Measurements from ENCODE around the gene CERKL.

CERKL gene

DNA sequence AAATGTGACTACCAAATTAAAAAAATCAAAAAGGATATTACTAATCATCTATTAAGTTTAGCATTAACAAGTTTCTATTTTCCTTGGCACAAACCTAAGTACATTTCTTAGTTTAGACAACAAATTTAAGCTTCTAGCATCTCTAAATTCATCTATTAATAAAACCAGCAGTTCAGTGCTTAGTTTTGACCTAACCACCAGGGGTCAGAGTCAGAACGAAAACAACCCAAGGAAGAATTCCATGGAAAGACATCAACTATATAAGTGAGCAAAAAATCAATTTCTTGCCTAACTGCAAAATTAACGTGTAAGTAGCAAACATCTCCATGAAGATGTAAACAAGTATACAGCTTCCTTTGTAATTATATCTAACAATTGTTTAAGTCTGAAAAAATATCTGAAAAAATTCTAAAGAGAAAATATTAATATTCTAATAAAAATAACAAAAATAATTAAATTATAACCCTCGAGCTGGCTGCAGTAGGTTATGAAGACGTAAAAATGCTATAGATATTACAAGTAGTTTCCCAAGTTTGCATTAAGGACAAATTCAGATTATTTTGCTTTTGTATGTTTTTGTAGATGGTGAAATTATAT, 83.7 kb downstream of the CERKL start:
- DNase-seq: no peak

DNA sequence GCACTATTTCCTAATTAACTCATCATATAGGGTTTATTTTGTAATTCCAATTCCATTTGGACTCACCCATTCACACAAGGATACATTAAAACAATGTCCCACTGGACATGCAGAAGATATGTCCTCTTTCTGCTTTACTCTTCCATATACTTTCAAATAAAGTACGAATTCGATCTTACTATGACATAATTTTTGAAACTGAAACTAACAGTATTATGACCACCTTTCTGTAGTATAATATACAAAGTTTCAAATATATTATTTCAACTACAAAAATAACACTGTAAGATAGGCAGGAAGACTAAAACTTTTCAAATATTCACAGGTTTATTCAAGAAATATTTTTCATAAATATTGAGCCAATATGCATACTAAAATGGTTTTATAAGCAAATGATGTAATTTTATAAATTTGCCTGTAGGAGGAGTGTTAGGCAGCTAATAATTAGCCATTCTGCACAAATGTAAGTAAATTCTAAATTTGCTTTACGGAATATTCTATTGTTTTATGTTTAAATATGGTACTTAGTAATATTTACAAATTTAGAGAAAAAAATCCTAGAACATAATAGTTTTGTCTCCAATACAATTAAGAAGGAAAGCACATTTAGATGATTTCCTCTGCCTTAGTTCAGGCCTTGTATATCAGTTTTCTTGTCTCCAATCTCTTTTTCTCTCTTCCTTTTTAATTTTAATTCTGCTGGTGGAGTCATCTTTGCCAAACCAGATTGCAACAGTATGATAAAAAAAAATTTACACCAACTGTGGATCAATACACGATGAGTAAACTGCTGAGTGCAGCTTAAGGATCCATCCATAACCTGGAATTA, 85.9 kb downstream of the CERKL start:
- no peak for DNase-seq

DNA sequence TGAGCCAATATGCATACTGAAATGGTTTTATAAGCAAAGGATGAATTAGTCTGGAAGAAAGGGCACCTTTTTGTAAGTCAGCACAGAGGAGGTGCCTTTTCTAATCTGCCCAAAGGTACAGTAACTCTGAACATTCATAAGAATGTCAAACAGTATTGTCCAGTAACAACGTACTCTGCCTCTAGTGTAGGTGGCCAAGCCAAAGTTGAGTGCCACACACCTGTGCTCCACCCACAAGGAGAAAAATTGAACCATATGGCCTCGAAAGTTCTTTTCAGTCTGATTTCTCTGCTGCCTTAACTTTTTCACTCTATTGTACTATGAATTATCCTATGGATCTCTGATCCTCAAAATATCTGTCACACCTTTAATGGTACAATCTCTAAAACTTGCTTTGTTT, 86.8 kb downstream of the CERKL start:
- DNase-seq: no peak

DNA sequence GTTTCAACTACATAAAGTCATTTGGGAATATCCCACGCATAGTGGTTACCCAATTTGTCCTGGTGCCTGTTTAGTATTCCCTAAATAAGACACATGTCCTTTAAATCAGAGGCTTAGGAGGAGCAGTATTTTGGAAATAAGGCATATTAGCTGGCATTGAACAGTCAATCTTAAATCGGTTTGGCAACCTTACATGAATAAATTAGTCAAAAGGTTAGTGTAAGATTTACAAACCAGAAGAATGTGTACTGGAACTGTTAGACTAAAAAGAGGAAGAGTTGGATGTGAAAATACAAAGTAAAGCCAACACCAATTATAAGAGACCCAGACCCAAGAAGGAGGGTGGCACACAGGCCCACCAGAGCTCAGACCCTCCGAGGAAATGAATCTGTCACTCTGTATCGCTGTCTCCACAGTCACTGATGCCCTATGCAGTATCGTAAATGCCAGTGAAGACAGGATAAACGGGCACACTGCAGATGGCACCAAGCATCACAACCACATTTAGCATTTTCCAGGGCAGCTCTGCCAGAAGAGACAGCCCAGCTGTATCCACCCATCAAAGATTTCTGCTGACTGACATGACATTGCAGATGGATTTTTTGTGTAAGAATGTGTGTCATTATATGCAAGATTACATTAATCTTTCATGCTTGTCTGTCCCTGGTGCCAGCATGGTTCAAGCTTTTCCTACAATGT, 90.4 kb downstream of the CERKL start:
- DNase-seq: no peak

DNA sequence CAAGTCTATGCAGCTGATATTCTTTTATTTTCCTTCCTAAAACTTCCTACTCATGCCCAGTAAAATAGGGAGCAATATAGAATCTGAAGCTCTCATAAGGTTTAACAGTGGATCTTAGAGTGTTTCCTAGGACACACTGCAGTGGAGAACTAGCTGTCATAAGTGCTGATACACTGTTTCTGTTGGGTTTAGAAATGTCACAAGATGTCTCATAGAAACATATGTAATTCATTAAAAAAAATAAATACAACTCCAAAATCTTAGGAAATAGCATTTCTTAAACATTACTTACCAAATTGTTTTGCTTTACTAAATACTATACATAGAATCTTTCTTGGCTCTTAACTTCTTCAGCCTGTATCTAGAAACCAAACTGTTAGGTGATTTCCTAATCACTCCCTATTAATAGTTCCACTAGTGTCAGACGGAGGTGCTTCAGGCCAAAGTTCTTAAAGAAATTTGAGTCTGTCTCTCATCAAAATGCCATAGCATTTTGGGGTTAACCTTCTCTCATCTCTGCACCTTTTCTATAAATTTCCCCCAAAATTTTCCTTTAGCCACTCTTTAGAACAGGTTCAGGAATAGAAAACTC, 93.7 kb downstream of the CERKL start:
- no peak for DNase-seq

DNA sequence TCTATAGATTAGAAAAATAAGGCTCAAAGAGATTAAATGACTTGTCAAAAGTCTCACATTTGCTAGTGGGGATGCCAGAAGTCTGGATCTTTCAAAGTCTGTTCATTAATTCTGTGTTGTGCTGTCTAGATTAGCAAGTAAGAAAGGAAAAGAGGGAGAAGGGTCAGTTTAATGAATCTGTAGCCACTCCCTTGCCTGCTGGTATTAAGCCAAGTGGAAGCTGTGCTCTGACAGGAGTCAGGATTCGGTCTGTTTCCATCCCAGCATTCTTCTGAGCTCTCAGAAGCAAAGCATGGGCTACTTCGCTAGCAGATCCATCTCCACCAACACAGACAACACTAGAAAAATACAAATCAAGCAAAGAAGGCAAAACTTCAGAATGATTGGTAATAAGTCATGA, 98.5 kb downstream of the CERKL start:
- no peak for DNase-seq

DNA sequence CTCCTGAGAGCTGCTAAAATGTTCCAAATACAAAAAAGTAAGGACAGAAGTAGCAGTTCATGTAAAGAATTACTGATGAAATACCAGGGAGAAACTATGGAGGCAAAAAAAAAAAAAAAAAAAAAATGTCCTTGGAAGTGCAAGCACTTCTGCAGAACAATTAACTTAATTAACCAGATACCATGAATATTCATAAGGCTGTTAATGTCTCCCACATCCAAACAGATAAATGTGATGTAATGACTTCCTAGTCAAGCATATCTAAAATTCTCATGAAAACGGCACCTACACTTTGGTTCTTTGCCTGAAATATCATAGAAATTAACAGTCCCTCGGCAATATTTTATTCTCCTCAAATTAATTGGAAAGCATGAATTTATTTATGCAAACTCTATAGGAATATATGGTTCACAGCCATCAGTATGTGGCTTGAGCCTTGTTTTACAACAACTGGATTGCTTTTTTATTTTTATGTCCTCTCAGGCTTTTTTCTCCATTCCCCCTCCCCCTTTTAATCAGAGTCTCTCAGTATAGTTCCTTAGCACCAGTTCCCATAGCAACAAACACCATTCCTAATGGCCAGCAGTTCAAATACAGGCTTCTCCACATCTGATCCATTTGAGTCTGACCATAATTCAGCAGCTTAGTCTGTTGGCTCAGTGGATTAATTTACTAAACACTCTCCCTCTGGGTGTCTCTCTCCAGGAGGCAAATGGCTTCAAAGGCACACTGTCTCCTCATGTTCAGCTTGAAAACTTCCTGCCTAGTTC, 102.7 kb downstream of the CERKL start:
- DNase-seq: no peak

DNA sequence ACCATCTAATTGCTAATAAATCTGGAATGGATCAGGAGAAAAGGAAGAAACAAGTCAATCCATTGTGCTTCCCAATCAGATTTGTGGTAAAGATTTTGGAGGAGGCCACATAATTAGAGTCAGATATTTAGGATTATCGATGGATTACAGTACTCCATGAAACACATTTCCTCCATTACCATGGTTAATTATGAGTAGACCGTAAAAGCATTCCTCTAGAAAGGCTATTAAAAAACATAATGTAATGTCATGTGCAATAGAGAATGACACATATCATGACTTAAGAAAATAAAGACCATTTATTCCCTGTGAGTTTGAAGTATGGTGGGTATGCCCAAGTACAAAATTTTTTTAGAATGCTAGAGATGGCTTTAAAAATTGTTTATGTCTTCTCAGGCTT, 103.7 kb downstream of the CERKL start:
- DNase-seq: no peak

DNA sequence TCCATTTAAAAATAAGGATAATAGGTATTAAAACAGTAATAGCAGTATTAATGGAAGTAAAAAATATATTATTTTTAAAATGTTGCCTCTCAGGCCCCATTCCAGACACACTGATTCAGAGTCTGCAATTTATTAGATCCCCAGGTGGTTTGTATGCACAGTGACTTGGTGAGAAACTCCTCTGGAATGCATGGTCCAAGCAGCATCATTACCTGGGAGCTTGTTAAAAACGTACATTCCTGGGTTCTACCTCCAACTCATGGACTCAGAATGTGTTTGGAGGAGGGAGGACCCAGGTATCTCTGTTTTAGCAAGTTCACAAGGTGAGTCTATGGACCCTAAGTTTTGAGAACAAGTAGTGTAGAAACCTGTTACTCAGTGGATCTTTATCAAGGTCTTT, 104.1 kb downstream of the CERKL start:
- no peak for DNase-seq

DNA sequence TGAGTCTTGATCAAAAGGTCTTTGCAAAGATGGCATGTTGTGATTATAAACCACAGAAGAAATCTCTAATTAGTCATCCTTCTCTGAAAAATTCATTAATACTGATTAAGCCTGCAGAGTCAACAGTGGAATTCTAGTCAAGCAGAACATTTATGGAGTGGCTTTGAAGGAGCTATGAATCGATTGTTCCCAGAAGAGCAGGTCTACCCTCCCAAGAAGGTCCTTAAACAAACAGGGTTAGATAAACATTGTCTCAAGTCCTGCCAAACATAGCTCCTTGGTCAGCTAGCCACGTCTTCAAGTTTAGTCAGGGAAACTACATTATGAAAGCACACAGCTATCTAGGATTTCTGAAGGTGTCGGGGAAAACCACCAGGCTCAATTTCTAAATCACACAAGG, 110.8 kb downstream of the CERKL start:
- no peak for DNase-seq

DNA sequence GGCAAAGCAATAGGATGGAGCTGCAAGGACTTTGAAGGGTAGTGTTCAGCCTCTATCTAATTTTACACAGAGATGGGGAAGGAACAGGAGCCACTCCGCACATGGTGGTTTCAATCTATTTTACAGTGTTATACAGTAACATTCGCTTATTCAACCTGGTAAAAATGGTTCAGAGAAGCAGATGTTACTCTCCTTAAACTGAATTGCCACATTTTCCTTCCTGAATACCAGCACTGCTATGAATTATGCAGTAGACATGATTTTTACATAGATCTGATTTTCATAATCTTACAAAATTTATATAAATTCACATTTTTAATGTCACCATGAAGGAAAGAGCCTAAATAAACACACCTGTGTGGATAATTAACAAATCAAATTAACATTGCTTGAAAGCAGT, 114.7 kb downstream of the CERKL start:
- no peak for DNase-seq

DNA sequence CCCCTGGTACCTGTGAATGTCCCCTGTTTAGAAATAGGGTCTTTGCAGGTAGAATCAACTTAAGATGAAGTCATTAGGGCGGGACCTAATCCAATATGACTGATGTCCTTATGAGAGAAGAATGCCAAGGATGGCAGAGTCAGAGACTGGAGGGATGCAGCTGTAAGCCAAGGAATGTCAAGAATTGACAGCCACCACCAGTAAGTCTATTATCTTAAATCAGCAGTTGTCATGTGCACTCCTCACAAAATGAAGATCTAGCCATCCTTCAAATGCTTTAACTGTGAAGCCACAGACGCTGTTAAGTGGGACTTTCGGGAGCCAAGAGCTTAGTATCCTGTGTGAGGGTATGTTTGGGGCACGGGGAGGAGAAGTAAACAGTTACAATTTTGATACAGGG, 116.5 kb downstream of the CERKL start:
- DNase-seq: no peak

DNA sequence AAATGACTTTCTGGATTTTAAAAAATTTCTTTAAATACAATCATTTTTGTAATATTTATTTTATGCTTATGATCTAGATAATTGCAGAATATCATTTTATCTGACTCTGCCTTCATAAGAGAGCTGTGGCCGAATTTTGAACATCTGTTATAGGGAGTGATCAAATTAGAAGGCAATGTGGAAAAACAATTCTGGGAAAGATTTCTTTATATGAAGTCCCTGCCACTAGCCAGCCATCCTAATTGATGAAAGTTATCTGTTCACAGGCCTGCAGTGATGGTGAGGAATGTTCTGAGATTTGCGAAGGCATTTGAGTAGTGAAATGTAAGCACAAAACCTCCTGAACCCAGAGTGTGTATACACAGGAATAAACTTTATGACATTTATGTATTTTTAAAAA, 120.2 kb downstream of the CERKL start:
- no peak for DNase-seq

DNA sequence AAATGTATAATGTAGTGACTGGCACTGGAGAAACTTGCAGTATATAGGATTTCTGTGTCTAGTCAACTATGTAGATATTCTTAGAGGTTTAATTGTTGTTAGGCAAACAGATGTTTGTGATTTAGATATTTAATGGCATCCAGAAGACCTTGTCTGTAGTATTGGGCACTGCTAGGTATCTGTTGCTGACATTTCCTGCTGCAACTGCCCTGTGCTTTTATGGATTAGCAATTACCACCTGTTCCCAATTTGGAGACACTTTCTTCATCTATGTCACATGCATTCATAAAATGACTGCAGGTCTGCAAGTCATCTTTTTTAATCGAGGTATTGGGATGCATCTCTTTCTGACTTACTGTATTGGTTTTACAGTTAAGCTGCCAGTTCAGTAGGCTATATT, 128.5 kb downstream of the CERKL start:
- DNase-seq: no peak

DNA sequence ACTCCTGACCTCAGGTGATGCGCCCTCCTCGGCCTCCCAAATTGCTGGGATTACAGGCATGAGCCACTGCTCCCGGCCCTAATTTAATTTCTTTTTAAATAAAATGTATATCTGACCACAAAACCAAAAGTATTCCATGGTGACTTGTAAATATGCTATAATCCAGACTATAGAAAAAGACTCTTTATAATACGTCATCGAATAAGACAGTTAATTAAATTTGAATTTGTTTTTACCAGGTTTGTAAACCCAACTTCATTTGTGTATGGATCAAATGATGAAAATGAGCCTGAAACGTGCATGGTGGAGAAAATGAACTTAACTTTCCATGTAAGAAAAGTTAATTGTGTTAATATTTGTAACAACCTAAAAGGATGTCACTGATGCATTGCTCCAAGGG, 129.8 kb downstream of the CERKL start:
- DNase-seq: no peak

DNA sequence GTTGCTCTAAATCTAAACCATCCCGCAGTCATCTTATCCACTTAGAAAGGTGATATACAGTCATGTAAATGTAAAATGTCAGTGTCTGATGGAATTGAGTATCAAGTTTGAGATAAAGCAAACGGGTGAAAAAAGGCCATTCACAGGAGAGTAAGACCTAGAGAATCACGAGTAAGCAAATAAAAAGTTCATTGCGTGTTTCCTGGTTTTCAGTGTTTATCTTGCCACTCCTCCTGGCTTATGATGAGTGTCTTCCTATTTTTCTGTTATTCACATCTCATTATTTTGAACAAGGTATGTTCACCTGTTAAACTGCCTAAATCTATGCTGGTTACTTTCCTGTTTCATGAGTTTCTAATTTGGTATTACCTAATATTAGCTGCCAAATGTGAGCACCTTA, 130.9 kb downstream of the CERKL start:
- no peak for DNase-seq

DNA sequence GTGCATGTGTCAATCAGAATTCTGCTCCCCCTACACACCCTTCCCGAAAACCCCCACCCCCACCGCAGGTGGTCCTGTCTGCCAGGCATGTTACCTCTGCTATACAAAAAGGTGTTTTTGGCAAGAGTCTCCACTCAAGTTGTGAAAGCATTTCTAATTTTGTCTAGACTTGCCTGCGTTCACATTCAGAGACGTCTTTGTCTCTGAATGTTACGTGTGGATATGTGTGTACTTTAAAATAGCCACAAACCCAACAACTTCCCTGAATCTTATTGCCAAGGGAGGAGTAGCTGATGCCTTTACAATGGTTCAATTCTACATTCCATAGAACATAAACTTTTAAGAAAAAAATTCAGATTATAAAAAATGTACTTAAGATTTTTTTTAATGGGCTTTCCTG, 133.1 kb downstream of the CERKL start:
- no peak for DNase-seq

DNA sequence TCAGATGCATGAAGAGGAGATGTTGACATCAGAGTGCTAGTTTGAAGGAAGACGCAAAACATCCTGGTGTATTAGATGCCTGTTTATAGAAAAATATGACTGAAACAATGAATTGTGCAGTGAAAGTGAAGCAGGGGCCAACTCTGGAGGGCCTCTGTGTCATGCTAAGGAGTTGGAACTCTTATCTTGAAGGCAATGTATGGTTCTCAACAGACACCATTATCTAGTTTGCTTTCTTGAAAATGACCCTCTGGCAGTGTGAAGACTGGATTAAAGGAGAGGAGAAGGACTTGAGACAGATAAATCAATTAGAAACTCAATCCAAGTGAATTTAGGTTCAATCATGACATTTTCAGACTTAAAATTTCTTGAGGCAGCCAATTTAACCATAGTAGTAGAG, 136.7 kb downstream of the CERKL start:
- no peak for DNase-seq

DNA sequence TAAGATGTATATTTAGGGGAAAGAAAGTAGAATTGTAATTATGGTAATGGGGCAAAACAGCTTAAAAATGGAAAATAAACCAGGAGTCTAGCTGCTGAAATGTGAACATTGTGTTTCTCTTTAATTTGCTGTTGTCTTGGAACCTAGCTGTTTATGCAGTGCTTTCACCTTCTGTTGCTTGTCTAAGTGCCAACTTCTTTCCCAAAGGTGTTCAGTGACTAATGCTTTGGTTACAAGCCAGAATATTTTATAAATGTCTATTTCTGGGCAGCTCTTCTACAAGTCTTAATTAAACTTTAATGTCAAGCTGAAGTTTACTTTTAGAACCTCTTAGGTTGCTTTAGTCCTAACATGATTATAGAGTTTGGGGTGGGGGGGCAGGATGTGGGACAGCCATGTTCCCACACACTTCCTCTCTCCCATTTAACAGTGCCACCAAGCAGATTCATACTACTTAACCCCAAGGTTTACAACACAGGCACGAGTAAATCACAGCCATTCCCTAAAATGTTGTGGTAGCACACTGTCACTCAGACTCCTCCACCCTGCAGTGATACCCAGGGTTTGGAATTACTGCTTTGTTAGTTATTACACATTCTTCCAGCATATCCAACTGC, 139.1 kb downstream of the CERKL start:
- DNase-seq: no peak

DNA sequence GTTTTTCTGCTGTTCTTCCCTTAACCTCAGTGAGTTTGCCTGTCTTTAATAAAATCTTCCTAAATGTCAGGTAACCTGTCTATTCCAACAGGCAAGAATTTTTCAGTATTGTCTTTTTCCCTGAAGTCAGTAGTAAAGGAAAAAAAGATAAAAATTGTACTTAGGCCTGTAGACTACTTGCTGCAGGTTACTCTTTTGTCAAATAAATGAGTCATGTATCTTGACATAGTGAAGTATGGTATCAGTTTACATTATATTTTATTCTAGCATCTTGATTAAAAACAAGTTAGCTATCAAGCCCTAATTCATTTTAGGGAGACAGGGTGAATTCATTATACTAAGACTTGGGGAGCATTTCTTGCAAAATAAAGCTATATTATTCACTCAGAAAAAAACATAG, 139.9 kb downstream of the CERKL start:
- DNase-seq: no peak

DNA sequence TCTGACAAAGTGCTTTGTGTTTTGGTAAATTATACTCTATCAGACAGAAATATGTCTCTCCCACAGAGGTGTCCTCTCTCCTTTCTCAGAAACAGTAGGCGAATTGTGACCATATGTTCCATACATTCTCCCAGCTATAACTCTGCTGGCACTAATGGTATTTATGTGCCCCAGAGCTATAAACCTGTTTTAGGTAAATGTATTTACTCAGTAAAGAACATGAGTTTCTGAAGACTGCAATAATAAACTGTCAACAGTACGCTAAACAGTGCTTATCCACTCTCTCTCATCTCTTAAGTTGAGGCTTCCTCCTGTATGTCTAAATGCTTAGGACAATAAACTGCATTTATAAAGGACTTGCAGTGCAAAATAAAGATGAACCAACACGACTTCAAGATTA, 141.2 kb downstream of the CERKL start:
- no peak for DNase-seq

DNA sequence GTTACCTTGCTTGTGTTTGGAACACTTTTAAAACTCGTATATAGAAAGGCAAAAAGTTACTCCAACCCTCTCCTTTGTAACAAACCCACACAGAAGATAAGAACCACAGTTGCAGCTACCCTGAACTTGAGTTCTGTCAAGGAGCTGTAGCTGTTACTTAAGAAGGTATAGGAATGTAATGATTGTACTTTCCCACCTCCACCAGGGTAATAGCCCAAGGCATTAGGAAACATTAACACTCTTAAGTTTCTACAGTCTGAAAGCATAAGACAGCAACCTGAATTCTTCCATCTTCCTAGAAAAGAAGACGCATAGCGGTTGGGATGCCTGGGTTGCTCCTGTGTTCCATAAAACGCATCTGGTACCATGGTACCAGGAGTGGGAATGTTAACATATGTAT, 156.7 kb downstream of the CERKL start:
- no peak for DNase-seq

DNA sequence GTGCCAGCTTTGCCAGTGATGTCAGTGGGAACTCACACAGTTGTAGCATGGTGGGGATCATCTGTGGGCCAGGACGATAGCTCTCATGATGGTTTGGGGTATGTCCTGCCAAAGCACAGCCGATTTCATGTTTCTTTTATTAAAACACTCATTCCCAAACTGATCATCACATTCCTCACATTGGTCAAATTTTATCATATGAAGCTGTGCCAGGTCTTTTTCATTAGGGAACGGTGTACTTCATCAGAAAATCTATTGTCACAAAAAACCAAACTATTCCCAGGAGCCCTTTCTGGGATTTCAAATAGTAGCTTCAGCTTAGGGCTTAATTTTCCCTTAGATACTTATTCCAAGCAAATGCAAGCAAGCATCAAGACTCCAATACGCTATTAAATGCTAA, 157.7 kb downstream of the CERKL start:
- DNase-seq: no peak

Measured in activated T-cell treated with anti-CD3 and anti-CD28 coated beads, Interleukin-2, amount 50 U/mL, for 1 hour (primary cell).